Hepatocyte (in vitro differentiated cells): ENCODE results near the gene CEBPZOS. TPM values are rescaled to one million over a fixed set of nuclear protein-coding genes. Genes with fewer than 3 reads are reported as not detected.
"Not testable (repeated sequence)": the region's sequence is repeated elsewhere in the genome, so short reads cannot be mapped to it uniquely, and the experiment has no call there.

Experiments used
- DNase-seq: peaks from one replicate; pipeline ENCODE4 v3.0.0-alpha.2; 2016; ENCODE audit warnings: low spot score
- H2AFZ ChIP-seq: fragments of 200-600 bp; sonication (generic); 2 replicates; pipeline ENCODE4 v1.6.0; 2016; ENCODE audit warnings: antibody characterized with exemption, mild to moderate bottlenecking
- H3K27ac ChIP-seq: fragments of 200-600 bp; sonication (generic); 2 replicates; pipeline ENCODE4 v1.5.1; 2016; ENCODE audit warnings: mild to moderate bottlenecking
- H3K27me3 ChIP-seq: fragments of 200-600 bp; sonication (generic); 2 replicates; pipeline ENCODE4 v1.6.1; 2016
- H3K36me3 ChIP-seq: fragments of 200-600 bp; sonication (generic); replicated peaks from 2 replicates; pipeline ENCODE4 v1.5.1; 2016; ENCODE audit warnings: low read depth; ENCODE audit not compliant: insufficient read depth
- H3K4me1 ChIP-seq: fragments of 200-600 bp; sonication (generic); 2 replicates; pipeline ENCODE4 v1.5.1; 2016; ENCODE audit warnings: mild to moderate bottlenecking, moderate library complexity; ENCODE audit not compliant: insufficient read depth
- H3K4me2 ChIP-seq: fragments of 200-600 bp; sonication (generic); 2 replicates; pipeline ENCODE4 v1.6.0; 2016
- H3K4me3 ChIP-seq: fragments of 200-600 bp; sonication (generic); 2 replicates; pipeline ENCODE4 v1.5.1; 2016; ENCODE audit warnings: mild to moderate bottlenecking
- H3K79me2 ChIP-seq: fragments of 200-600 bp; sonication (generic); 2 replicates; pipeline ENCODE4 v1.6.0; 2017; ENCODE audit warnings: mild to moderate bottlenecking
- H3K9me2 ChIP-seq: fragments of 200-600 bp; sonication (generic); replicated peaks from 2 replicates; pipeline ENCODE4 v1.6.0; 2017; ENCODE audit warnings: mild to moderate bottlenecking; ENCODE audit not compliant: insufficient read depth
- H3K9me3 ChIP-seq: fragments of 200-600 bp; sonication (generic); 2 replicates; pipeline ENCODE4 v1.5.1; 2016; ENCODE audit warnings: low read depth, mild to moderate bottlenecking
- H4K20me1 ChIP-seq: fragments of 200-600 bp; sonication (generic); 2 replicates; pipeline ENCODE4 v1.6.0; 2016; ENCODE audit warnings: mild to moderate bottlenecking; ENCODE audit not compliant: insufficient read depth, poor library complexity, severe bottlenecking
- EZH2 ChIP-seq: fragments of 200-600 bp; sonication (generic); IDR thresholded peaks from 2 replicates; pipeline ENCODE4 v1.6.1; 2016; ENCODE audit warnings: antibody characterized with exemption, mild to moderate bottlenecking, borderline replicate concordance
- EZH2phosphoT487 ChIP-seq: fragments of 200-600 bp; sonication (generic); IDR thresholded peaks from one replicate; pipeline ENCODE4 v1.6.1; 2018; ENCODE audit warnings: antibody characterized with exemption, mild to moderate bottlenecking, low read depth, moderate library complexity; ENCODE audit not compliant: unreplicated experiment, severe bottlenecking
- WGBS: methylation state at CpG from one replicate; pipeline ENCODE4 v1.1.6; 2016; ENCODE audit warnings: low lambda C conversion rate; ENCODE audit errors: missing lambda C conversion rate; 5-methylcytosine and 5-hydroxymethylcytosine counted together
- polyA plus RNA-seq: library from polyadenylated mRNA; unstranded; fragments of >200 nt; fragmentation: Nextera tagmentation; extraction: Ambion mirVana; gene quantifications from 2 replicates; pipeline ENCODE4 v1.2.1, GENCODE V29; 2016
- total RNA-seq: library from RNA; depleted of rRNA; stranded (reverse); fragments of >200 nt; gene quantifications from 2 replicates; pipeline ENCODE4 v1.2.3, GENCODE V29; 2014
- TF ChIP-seq, protein P1 (sequence below): fragments of 200-600 bp; sonication (generic); IDR thresholded peaks from 2 replicates; pipeline ENCODE4 v1.5.1; 2016; ENCODE audit warnings: antibody characterized with exemption, mild to moderate bottlenecking; ENCODE audit not compliant: poor library complexity

Gene CEBPZOS
- total and polyA plus RNA-seq, 2 experiments from 2014 or later = 11.0 to 13.7 TPM

DNA sequence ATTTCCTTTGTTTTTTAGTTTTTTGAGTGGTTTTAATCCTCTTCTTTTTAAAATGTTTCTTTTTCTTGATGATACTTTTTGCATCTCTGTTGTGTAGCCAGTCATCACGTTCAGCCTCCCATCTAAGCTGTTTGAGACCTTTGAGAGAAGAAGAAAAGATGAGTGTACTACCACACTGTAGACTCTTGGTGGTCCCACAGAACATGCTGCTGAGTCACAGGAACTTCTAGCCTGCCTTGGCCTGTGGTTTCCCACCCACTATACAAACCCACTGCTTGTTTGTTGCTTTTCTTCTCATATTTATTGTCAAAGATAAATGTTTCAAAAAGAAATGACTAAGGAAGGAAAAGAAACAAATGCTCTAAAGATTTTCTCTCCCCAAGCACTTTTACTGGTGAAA lies 5.5 kb downstream of the CEBPZOS start:
- Histone ChIP-seq H3K27me3 (no peaks in the 10 kb centered on the region), H3K4me2 (no peak overlapping the region), H4K20me1 (no peaks in the 10 kb centered on the region), H2AFZ (no peak overlapping the region), H3K4me3 (no peak overlapping the region), H3K9me3 (no peaks in the 10 kb centered on the region), H3K9me2 (no peaks in the 10 kb centered on the region), H3K27ac (no peak overlapping the region), H3K4me1 (no peaks in the 10 kb centered on the region), H3K79me2 (peaks cover 20% of the 10 kb centered on the region), H3K36me3 (peaks cover 11% of the 10 kb centered on the region)
- 94% methylated on average over 1 of the region's 1 CpG for WGBS
- no peak for DNase-seq
- TF ChIP-seq EZH2 (no peak), EZH2phosphoT487 (no peak)
- TF ChIP-seq, protein P1, sequence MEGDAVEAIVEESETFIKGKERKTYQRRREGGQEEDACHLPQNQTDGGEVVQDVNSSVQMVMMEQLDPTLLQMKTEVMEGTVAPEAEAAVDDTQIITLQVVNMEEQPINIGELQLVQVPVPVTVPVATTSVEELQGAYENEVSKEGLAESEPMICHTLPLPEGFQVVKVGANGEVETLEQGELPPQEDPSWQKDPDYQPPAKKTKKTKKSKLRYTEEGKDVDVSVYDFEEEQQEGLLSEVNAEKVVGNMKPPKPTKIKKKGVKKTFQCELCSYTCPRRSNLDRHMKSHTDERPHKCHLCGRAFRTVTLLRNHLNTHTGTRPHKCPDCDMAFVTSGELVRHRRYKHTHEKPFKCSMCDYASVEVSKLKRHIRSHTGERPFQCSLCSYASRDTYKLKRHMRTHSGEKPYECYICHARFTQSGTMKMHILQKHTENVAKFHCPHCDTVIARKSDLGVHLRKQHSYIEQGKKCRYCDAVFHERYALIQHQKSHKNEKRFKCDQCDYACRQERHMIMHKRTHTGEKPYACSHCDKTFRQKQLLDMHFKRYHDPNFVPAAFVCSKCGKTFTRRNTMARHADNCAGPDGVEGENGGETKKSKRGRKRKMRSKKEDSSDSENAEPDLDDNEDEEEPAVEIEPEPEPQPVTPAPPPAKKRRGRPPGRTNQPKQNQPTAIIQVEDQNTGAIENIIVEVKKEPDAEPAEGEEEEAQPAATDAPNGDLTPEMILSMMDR = no peak

DNA sequence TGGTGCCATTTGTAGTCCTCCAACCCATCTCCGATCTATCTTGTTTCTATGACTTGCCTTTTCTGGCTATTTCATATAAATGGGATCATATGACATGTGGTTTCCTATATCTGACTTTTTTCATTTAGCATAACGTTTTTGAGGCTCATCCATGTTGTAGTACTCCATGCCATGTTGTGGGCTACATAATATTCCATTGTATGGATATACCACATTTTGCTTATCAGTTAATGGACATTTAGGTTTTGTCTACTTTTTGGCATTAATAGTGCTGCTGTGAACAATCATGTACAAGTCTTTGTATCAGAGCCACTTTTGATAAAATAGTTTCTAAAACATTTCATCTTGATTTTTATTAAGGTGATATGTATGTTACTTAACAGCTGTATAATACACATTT lies 7.4 kb downstream of the CEBPZOS start:
- Histone ChIP-seq H3K9me2 (no peaks in the 10 kb centered on the region), H3K36me3 (peaks cover 13% of the 10 kb centered on the region), H3K79me2 (peaks cover 26% of the 10 kb centered on the region), H3K27me3 (no peaks in the 10 kb centered on the region), H4K20me1 (no peaks in the 10 kb centered on the region), H2AFZ (no peak overlapping the region), H3K27ac (no peak overlapping the region), H3K4me1 (no peaks in the 10 kb centered on the region), H3K4me2 (no peak overlapping the region), H3K9me3 (no peaks in the 10 kb centered on the region), H3K4me3 (no peak overlapping the region)
- no peak for DNase-seq
- TF ChIP-seq EZH2phosphoT487 (no peak), EZH2 (no peak)
- TF ChIP-seq, protein P1 = no peak
- 98% methylated on average over 2 of the region's 2 CpGs for WGBS

DNA sequence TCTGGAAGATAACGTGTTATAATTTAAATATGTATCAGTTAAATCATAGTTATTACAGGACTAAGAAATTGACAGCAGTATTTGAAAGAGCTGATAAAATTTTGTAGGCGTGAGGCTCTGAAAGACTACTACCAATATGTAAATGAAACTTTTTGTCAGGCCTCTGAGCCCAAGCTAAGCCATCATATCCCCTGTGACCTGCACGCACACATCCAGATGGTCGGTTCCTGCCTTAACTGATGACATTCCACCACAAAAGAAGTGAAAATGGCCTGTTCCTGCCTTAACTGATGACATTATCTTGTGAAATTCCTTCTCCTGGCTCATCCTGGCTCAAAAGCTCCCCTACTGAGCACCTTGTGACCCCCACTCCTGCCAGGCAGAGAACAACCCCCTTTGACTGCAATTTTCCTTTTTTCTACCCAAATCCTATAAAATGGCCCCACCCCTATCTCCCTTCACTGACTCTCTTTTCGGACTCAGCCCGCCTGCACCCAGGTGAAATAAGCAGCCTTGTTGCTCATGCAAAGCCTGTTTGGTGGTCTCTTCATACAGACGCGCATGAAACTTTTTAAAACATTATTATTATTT lies 8.9 kb downstream of the CEBPZOS start:
- not testable (repeated sequence) for H3K4me2 ChIP-seq, DNase-seq, H3K27me3 ChIP-seq, H4K20me1 ChIP-seq, H3K4me1 ChIP-seq, H3K9me3 ChIP-seq, H3K27ac ChIP-seq, H2AFZ ChIP-seq, H3K9me2 ChIP-seq, H3K4me3 ChIP-seq
- WGBS = 79% methylated on average over 8 of the region's 8 CpGs
- Histone ChIP-seq H3K36me3 (peaks cover 13% of the 10 kb centered on the region), H3K79me2 (peaks cover 28% of the 10 kb centered on the region)

DNA sequence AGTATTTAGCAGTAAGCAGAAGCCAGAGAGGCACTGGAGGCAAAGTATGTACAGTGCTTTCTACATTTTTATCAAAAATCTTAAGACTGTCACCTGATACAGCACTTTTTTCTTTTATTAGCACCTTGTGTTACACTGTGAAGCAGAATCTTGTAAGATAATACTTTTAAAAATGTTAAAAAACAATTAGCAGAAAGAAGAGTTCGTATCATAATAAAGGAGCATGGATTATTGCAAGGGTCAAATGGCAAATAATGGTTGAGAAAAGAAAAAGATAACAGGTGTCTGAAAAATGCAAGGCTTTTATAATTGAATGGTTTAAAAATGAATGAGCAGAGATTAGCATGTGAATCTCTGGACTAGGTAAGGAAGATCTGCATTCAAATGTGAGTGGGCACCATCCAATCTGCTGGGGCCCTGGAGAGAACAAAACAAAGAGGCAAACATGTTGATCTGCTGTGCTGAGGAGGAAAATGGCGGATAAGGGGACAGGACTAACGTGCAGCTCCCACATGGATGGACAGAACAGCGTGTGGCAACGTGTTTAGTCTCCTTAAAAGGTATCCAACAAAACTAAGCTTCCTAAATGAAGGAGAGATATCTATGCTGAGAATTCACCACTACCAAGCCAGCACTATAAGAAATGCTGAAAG lies 9.5 kb downstream of the CEBPZOS start:
- H3K79me2 ChIP-seq = peaks cover 28% of the 10 kb centered on the region
- H3K4me2 ChIP-seq = no peak overlapping the region
- no peaks in the 10 kb centered on the region for H3K9me3 ChIP-seq
- no peaks in the 10 kb centered on the region for H3K9me2 ChIP-seq
- H2AFZ ChIP-seq = no peak overlapping the region
- H3K4me3 ChIP-seq = no peak overlapping the region
- no peaks in the 10 kb centered on the region for H4K20me1 ChIP-seq
- no peak overlapping the region for H3K27ac ChIP-seq
- no peaks in the 10 kb centered on the region for H3K4me1 ChIP-seq
- WGBS = 80% methylated on average over 5 of the region's 5 CpGs
- TF ChIP-seq, protein P1 = no peak
- no peak for TF ChIP-seq EZH2
- TF ChIP-seq EZH2phosphoT487 = no peak
- no peaks in the 10 kb centered on the region for H3K27me3 ChIP-seq
- DNase-seq = no peak
- H3K36me3 ChIP-seq = peaks cover 13% of the 10 kb centered on the region

DNA sequence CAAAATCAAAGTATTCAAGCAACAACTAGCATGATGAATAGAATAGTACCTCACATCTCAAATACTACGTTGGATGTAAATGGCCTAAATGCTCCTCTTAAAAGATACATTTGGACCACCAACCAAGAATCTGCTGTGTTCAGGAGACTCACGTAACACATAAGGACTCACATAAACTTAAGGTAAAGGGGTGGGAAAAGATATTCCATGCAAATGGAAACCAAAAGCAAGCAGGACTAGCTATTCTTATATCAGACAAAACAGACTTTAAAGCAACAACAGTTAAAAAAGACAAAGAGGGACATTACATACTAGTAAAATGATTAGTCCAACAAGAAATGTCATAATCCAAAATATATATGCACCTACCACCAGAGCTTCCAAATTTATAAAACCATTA lies 10.5 kb downstream of the CEBPZOS start:
- not testable (repeated sequence) for H3K4me2 ChIP-seq, H3K4me1 ChIP-seq, H3K9me2 ChIP-seq, H3K27me3 ChIP-seq, H3K9me3 ChIP-seq, H3K4me3 ChIP-seq, H3K27ac ChIP-seq, H4K20me1 ChIP-seq, DNase-seq, H2AFZ ChIP-seq
- WGBS = 98% methylated on average over 2 of the region's 2 CpGs
- H3K36me3 ChIP-seq = peaks cover 13% of the 10 kb centered on the region
- H3K79me2 ChIP-seq = peaks cover 28% of the 10 kb centered on the region
